HT-29 (cell line): Measurements from ENCODE around the gene TTC28. TPM values are rescaled to one million over a fixed set of nuclear protein-coding genes. Genes with fewer than 3 reads are reported as not detected.

Source experiments
- DNase-seq: peaks from one replicate; pipeline ENCODE4 v3.0.0-alpha.2; 2015; ENCODE audit warnings: low spot score
- total RNA-seq: library from RNA; depleted of rRNA; stranded (reverse); fragments of >200 nt; shearing (Covaris generic); gene quantifications from 2 replicates; pipeline ENCODE4 v1.2.3, GENCODE V29; 2014

Gene TTC28
- total RNA-seq, 1 experiment from 2014 or later, result not detected

GRCh38 chr22:28058036-28058435 is 621.6 kb downstream of the TTC28 start:
- DNase-seq, result no peak

- no peak for DNase-seq
Measured at GRCh38 chr22:28054819-28055208, 624.8 kb downstream of the TTC28 start.

- DNase-seq, result no peak
Measured at GRCh38 chr22:28053896-28054818, 625.5 kb downstream of the TTC28 start.

GRCh38 chr22:28052825-28053269 is 626.8 kb downstream of the TTC28 start:
- no peak for DNase-seq

GRCh38 chr22:28051787-28052356 is 627.8 kb downstream of the TTC28 start:
- DNase-seq, result peak; percentile 52

- DNase-seq, result no peak
Measured at GRCh38 chr22:28051091-28051786, 628.4 kb downstream of the TTC28 start.

- no peak for DNase-seq
Measured at GRCh38 chr22:28048529-28048928, 631.1 kb downstream of the TTC28 start.

GRCh38 chr22:28047740-28048139 is 631.9 kb downstream of the TTC28 start:
- no peak for DNase-seq

- no peak for DNase-seq
Measured at GRCh38 chr22:28046100-28046499, 633.5 kb downstream of the TTC28 start.

- DNase-seq, result no peak
Measured at GRCh38 chr22:28044546-28045173, 635.0 kb downstream of the TTC28 start.

- no peak for DNase-seq
Measured at GRCh38 chr22:28043266-28043665, 636.4 kb downstream of the TTC28 start.

GRCh38 chr22:28034760-28035401 is 644.8 kb downstream of the TTC28 start:
- no peak for DNase-seq

- DNase-seq, result no peak
Measured at GRCh38 chr22:28034145-28034759, 645.4 kb downstream of the TTC28 start.

- no peak for DNase-seq
Measured at GRCh38 chr22:28032861-28033260, 646.8 kb downstream of the TTC28 start.

- DNase-seq, result no peak
Measured at GRCh38 chr22:28031383-28031922, 648.2 kb downstream of the TTC28 start.

- no peak for DNase-seq
Measured at GRCh38 chr22:28030473-28030872, 649.2 kb downstream of the TTC28 start.

- DNase-seq, result no peak
Measured at GRCh38 chr22:28029956-28030355, 649.7 kb downstream of the TTC28 start.

GRCh38 chr22:28029201-28029948 is 650.3 kb downstream of the TTC28 start:
- peak; percentile 57 for DNase-seq

GRCh38 chr22:28027453-28028448 is 651.9 kb downstream of the TTC28 start:
- DNase-seq, result no peak
